ENCODE results near the gene ADPRS.
A peak's percentile ranks its signal among the peaks of the same experiment; 100 is the strongest.

Gene ADPRS

DNA sequence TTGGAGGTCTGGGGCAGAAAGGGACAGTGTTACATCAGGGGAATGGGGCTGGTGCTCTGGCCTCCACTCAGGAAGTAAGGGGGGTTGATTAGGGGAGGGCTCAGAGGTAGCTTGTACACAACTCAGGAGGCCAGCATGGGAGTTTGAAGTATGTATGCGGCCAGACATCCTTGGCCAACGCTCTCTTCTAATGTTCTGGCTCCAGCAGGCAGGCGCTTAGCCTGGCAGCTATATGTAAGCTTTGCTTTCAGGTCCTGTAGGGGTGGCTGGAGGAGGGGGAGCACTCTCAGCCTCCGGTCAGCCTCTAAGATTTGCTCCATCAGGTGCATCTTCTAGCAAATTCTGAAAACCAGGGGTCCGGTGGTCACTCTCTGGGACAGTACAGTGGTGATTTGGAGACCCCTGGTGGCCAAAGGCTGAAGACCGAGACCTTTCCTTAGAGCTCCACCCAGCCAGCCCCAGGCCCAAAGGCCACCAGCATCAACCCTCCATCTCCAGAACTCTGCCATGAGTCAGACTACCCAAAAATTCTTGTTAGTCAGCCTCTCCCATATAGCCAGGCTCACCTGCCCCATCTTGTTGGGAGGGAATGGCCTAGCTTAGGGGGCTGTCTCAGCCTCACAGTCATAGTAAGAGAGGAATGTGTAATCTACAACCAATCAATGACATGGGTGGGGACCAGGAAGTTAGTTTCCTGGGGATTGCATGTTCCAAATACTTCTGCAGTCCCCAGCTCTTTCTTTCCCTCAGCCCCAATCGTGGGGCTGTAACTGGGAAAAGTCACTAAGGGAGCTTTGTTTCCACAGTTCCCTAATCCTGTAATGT is 46.0 kb downstream of the ADPRS start:
- Histone ChIP-seq H3K4me1 (ENCODE audit: control insufficient read depth in 1 of 2, insufficient read depth in 1 of 2, low read depth in 1 of 2, low read length in 1 of 2) (peaks cover 8% of the 10 kb centered on the region in 2 experiments), H3K36me3 (peaks cover 36% of the 10 kb centered on the region), H3K27ac (no peak overlapping the region), H3K27me3 (no peaks in the 10 kb centered on the region), H3K4me3 (ENCODE audit: low read depth in 1 of 2, low read length in 1 of 2) (no peak overlapping the region), H3K9me3 (no peaks in the 10 kb centered on the region)
- TF ChIP-seq CTCF (IDR thresholded peaks at IDR 0.05), result peak; percentile 47

- Histone ChIP-seq H3K9me3 (no peaks in the 10 kb centered on the region), H3K4me3 (ENCODE audit: low read depth in 1 of 2, low read length in 1 of 2) (no peak overlapping the region), H3K4me1 (ENCODE audit: control insufficient read depth in 1 of 2, insufficient read depth in 1 of 2, low read depth in 1 of 2, low read length in 1 of 2) (peaks cover 10 to 11% of the 10 kb centered on the region in 2 experiments), H3K27me3 (no peaks in the 10 kb centered on the region), H3K36me3 (peaks cover 42% of the 10 kb centered on the region), H3K27ac (no peak overlapping the region)
- no peak for TF ChIP-seq CTCF (IDR thresholded peaks at IDR 0.05)
Observed at GRCh38 chr1:36135330-36135667, 46.6 kb downstream of the ADPRS start.

DNA sequence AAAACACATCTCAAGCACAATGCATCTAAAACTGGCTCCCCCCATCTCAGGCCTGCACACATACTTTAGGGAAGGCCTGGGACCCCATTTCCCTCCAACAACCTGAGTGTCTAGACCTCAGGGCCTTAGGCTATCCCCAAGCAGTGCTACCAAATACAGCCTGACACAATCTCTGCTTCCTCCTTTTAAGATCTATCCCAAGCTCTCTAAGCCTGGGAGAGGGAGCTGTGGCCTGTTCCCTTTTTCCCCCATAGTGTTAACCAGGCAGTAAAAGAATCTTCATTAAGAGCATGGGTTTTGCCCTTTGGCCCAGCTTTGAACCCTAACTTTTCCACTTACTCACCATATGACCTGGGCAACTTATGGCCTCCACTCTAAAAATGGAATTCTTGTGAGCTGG is 47.1 kb downstream of the ADPRS start:
- Histone ChIP-seq H3K9me3 (no peaks in the 10 kb centered on the region), H3K36me3 (peaks cover 43% of the 10 kb centered on the region), H3K27me3 (no peaks in the 10 kb centered on the region), H3K4me1 (ENCODE audit: control insufficient read depth in 1 of 2, insufficient read depth in 1 of 2, low read depth in 1 of 2, low read length in 1 of 2) (peaks cover 14 to 16% of the 10 kb centered on the region in 2 experiments), H3K4me3 (ENCODE audit: low read depth in 1 of 2, low read length in 1 of 2) (no peak overlapping the region), H3K27ac (no peak overlapping the region)
- TF ChIP-seq CTCF (IDR thresholded peaks at IDR 0.05), result no peak

DNA sequence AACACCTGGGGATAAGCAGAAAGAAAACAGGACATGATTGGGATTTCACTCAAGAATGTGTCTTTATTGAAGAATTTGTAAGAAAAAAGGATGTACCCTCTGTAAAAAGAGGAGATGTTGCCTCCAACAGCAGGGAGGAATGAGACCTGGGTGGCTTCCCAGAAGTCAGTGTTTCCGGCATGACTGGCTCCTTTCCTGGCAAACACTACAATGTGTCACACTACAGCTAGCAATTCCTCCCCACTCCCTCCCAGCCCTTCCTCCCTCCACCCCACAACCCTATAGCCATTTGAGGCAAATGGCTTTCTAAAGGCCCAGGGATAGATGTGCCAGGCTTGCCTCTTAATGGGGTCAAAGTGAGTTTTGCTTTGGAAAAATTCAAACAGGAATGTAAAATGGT is 47.8 kb downstream of the ADPRS start:
- H3K4me3 ChIP-seq (ENCODE audit: low read depth in 1 of 2, low read length in 1 of 2), result no peak overlapping the region
- peaks cover 43% of the 10 kb centered on the region for H3K36me3 ChIP-seq
- peaks cover 14 to 16% of the 10 kb centered on the region in 2 experiments for H3K4me1 ChIP-seq (ENCODE audit: control insufficient read depth in 1 of 2, insufficient read depth in 1 of 2, low read depth in 1 of 2, low read length in 1 of 2)
- no peaks in the 10 kb centered on the region for H3K9me3 ChIP-seq
- H3K27me3 ChIP-seq, result no peaks in the 10 kb centered on the region
- H3K27ac ChIP-seq, result no peak overlapping the region
- no peak for TF ChIP-seq CTCF (IDR thresholded peaks at IDR 0.05)

- no peak for TF ChIP-seq CTCF (IDR thresholded peaks at IDR 0.05)
- H3K27ac ChIP-seq, result no peak overlapping the region
- peaks cover 43% of the 10 kb centered on the region for H3K36me3 ChIP-seq
- H3K9me3 ChIP-seq, result no peaks in the 10 kb centered on the region
- no peaks in the 10 kb centered on the region for H3K27me3 ChIP-seq
- H3K4me3 ChIP-seq (ENCODE audit: low read depth in 1 of 2, low read length in 1 of 2), result no peak overlapping the region
- H3K4me1 ChIP-seq (ENCODE audit: control insufficient read depth in 1 of 2, insufficient read depth in 1 of 2, low read depth in 1 of 2, low read length in 1 of 2), result peaks cover 14 to 16% of the 10 kb centered on the region in 2 experiments
Observed at GRCh38 chr1:36137226-36137625, 48.5 kb downstream of the ADPRS start.
